ENCODE data around the gene TANGO2. TPM values are rescaled to one million over a fixed set of nuclear protein-coding genes. Genes with fewer than 3 reads are reported as not detected.

TANGO2 gene
- total RNA-seq, result 49.7 and 53.6 TPM in 2 replicates

DNA sequence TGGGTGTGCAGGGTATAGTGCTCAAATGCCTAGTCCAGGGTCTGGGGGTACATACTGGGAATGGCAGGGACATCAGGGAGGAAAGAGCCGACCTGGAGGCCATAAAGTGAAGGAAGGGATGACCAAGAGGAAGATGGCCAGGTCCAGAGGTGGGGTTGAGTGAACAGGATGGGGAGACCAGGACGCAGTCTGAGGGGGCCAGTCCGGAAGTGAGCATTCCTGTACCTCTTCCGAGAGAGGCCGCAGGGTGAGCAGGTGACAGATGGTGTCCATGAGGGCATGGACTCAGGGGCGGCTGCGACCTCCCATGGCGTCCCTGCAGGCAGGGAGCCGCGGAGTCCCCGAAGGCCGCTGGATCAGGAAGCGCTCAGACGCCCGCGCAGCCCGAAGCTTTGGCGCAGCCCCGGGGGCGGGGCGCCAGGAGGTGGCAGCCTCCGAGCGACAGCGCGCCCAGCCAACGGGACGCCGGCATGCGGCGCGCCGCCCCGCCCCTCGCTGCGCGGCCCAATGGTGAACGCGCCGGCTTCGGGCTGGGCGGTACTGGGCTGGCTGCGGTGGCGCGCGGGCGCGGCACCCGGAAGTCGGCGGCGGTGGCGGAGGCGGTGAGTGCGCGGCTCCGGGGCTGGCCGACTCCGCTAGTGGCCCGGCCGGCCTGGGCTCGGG, at the start of gene TANGO2:
TANGO2 (plus strand) TSS at position 578 of the 663 bp plus-strand sequence. CDS start 15,689 bp downstream, outside the sequence.

GRCh38 chr22:20016734-20017621, 3.9 kb upstream of the TANGO2 start, which contains the start of gene ARVCF:
Gene ARVCF (minus strand): TSS chr22:20016823. CDS start chr22:19990794, 26,029 bp downstream.

DNA sequence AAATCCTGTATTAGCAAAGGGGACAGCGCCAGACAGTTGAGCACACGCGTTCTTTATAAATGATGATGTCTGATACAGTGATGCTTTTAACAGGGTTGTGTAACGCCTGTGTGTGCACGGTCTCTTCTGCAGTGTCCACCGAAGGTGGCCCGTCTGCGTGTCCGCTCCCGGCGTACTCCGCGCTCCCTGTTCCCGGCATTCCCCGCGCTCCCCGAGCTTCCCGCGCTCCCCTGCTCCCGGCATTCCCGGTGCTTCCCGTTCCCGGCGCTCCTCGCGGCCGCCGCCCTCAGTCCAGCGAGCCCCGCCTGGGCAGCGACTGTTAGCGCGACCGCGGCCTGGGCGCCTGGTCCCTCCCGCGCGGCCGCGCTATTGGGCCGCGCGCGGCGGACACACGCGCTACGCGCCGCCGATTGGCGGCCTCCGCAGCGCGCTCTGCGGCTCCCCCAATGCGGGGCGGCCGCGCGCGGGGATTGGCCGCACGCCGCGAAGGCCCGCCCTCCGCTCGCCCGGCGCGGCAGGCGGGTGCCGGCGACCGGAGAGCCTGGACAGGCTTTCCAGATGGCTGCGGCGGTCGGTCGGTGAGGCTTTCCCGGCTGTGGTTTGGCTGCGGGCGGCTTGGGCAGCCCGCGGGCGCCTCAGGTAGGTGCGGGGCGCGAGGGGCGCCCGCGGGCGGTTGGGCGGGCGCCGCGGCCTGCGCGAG, 59.0 kb downstream of the TANGO2 start, which contains the start of gene DGCR8:
DGCR8 (plus strand) TSS at position 497 of the 700 bp plus-strand sequence. CDS start 5,723 bp downstream, outside the sequence.

GRCh38 chr22:20115691-20116375, 94.9 kb downstream of the TANGO2 start, which contains the start of gene RANBP1:
Gene RANBP1 (plus strand): TSS chr22:20116104. CDS start chr22:20116185, 81 bp downstream.

Other genes with a start within 250 kb of the TANGO2 start
- 3.1 and 6.9 TPM in 2 replicates for gene GNB1L, start 166.2 kb upstream of the TANGO2 start, total RNA-seq
- gene RTL10, start 166.2 kb upstream of the TANGO2 start, total RNA-seq, result 8.2 and 8.5 TPM in 2 replicates
- gene COMT, start 79.3 kb upstream of the TANGO2 start, total RNA-seq, result 340 and 403 TPM in 2 replicates
- gene TXNRD2, start 79.3 kb upstream of the TANGO2 start, total RNA-seq, result 13.5 and 17.4 TPM in 2 replicates
- 6.5 and 11.3 TPM in 2 replicates for gene ARVCF, start 4.3 kb upstream of the TANGO2 start, total RNA-seq
- 14.9 and 33.7 TPM in 2 replicates for gene DGCR8, start 59.1 kb downstream of the TANGO2 start, total RNA-seq
- 194 and 470 TPM in 2 replicates for gene RANBP1, start 95.0 kb downstream of the TANGO2 start, total RNA-seq
- 31.2 and 52.7 TPM in 2 replicates for gene TRMT2A, start 96.1 kb downstream of the TANGO2 start, total RNA-seq
- gene ZDHHC8, start 110.7 kb downstream of the TANGO2 start, total RNA-seq, result 5.1 and 6.3 TPM in 2 replicates
- gene CCDC188, start 129.9 kb downstream of the TANGO2 start, total RNA-seq, result 0.38 and 0.56 TPM in 2 replicates
- gene RTN4R, start 247.2 kb downstream of the TANGO2 start, total RNA-seq, result 0.28 and 0.58 TPM in 2 replicates